ENCODE data around the gene FAM114A1. TPM values are rescaled to one million over a fixed set of nuclear protein-coding genes. Genes with fewer than 3 reads are reported as not detected.

The FAM114A1 gene
- total and polyA plus RNA-seq, 2 of the 8 experiments (the other 6 are each of a cell fraction or from before 2014, with no cell fraction given), result 9.5 to 12.0 TPM

DNA sequence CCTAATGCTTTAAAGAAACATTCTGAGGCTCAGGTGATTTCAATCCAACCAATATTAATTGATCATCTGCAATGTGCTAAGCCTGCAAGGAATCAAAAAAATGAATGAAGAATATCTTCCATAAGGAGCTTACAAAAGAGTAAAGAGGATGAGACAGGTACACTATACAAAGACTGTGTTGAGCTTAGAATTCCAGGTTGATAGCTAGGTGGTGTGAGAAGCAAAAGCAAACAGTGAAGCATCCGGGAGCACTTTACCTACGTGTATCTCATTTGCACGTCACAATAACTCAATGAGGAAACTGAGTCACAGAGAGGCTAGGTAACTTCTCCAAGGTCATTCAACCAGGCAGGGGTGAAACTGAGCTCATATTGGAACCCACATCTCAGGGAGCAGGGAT is 37.1 kb downstream of the FAM114A1 start (continued):
- TF ChIP-seq CHD7 (IDR thresholded peaks at IDR 0.05; ENCODE audit: insufficient replicate concordance, low read length) (no peak), ZNF274 (IDR thresholded peaks at IDR 0.05; ENCODE audit: borderline replicate concordance, extremely low read depth, low read length) (no peak), KDM1A (IDR thresholded peaks at IDR 0.05; ENCODE audit: borderline replicate concordance, low read length) (no peak), MAX (IDR thresholded peaks at IDR 0.05) (no peak), HDAC2 (IDR thresholded peaks at IDR 0.05; ENCODE audit: borderline replicate concordance in 1 of 2, low read depth in 2 of 2, low read length in 2 of 2) (no peak), SAP30 (IDR thresholded peaks at IDR 0.05; ENCODE audit: insufficient read depth, insufficient replicate concordance, low read length) (no peak), HDAC6 (IDR thresholded peaks at IDR 0.05; ENCODE audit: low read depth, low read length) (no peak)

All from H1 (cell line).